ENCODE results near the gene MRPL20.

- TF ChIP-seq, protein P1, sequence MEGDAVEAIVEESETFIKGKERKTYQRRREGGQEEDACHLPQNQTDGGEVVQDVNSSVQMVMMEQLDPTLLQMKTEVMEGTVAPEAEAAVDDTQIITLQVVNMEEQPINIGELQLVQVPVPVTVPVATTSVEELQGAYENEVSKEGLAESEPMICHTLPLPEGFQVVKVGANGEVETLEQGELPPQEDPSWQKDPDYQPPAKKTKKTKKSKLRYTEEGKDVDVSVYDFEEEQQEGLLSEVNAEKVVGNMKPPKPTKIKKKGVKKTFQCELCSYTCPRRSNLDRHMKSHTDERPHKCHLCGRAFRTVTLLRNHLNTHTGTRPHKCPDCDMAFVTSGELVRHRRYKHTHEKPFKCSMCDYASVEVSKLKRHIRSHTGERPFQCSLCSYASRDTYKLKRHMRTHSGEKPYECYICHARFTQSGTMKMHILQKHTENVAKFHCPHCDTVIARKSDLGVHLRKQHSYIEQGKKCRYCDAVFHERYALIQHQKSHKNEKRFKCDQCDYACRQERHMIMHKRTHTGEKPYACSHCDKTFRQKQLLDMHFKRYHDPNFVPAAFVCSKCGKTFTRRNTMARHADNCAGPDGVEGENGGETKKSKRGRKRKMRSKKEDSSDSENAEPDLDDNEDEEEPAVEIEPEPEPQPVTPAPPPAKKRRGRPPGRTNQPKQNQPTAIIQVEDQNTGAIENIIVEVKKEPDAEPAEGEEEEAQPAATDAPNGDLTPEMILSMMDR (IDR thresholded peaks at IDR 0.05): no peak
- no peak for TF ChIP-seq POLR2A (IDR thresholded peaks at IDR 0.05)
These were observed 11.9 kb downstream of the MRPL20 start for GRCh38 chr1:1395166-1395565.

All from thyroid gland (tissue), 4 donors.